DMS79 (cell line): ENCODE measurements around the gene YTHDC1.
"Not testable (repeated sequence)": the region's sequence is repeated elsewhere in the genome, so short reads cannot be mapped to it uniquely, and the experiment has no call there.

Experiments
- DNase-seq: peaks from one replicate; lab custom pipeline; 2025; lab: John Stamatoyannopoulos, UW

The YTHDC1 gene

DNA sequence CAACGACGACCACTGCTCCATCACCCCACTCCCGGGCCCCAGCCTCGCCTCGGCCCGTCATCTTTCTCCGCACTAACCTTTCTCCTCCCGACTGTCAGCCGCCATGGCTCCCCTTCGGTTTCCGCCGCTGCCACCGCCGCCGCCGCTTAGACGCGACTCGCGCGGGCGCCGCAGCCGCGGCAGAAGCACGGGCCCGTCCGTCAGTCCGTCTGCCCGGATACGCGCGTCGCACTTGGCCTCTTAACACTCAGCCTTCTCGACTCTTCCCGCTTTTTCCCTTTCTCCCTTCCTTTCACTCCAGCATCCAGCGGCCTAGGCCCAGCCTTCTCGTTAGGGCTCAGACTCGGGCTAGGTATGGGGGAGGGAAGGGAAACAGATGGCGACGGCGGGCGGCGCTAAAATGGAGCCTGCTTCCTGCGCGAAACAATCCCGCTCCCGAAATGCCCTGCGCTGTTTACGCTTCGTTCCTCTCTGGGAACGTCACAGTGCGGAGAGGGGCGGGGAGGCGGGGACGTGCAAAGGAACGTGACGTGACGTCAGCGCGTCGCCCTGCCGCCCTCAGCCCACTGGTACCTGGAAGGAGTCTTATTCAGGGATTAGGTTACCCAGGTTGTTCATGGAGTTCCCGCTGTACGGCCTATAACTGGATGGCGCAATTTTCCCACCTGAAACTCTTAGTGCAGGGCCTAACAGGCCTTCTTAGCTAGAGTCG lies at the start of gene YTHDC1:
YTHDC1 (minus strand) TSS at position 442 of the 712 bp plus-strand sequence; CDS start at position 105, 337 bp downstream.
- DNase-seq = peak; percentile 87

DNA sequence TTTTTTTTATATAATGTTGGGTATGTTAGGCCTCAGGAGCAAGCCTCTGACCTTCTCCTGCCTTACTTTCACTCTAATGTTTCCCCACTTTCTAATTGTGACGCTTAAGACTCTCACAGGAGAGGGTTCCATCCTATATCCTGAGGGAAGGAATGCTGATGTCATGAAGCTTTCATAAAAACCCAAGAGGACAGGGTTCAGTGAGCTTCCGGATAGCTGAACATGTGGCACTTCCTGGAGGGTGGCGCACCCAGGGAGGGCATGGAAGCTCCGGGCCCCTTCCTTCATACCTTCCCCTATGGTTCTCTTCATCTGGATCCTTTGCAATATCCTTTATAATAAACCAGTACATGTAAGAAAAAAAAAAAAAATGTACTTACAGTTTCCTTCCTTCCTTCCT lies 49.4 kb upstream of the YTHDC1 start:
- DNase-seq = no peak

DNA sequence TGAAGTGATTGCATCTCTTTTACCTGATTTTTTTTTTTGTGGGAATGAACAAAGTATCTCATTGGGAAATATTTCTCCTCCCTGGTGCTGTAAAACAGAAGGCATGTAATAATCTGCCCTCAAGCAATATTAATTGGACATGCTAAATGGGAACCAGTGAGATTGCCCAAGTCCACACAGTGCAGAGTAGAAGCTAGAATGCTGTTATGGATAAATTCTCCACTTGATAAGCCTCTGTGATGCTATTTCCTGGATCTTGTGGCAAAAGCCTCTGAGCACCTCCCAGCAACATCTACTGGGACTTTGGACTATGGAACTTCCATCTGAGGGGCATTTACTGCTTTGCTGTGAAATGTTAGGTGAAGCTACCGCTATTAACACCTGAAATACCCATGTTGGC lies 46.9 kb upstream of the YTHDC1 start:
- no peak for DNase-seq

DNA sequence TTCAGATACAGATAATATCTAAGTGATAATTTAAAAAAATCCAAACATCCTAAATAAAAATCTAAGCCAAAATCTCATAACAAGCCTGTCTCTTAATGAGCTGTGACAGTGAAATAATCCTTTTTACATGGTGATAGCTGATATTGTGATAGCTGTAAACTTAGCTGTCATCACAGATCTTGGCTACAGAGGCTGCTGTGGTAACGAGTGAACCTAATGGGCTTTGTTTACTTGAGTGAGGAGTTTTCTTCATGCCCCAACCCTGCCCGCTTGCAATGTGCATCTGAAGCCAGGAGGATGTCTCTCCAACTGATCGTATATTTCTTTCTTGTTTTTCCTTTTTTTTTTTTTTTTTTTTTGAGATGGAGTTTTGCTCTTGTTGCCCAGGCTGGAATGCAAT lies 41.5 kb upstream of the YTHDC1 start:
- DNase-seq = no peak

DNA sequence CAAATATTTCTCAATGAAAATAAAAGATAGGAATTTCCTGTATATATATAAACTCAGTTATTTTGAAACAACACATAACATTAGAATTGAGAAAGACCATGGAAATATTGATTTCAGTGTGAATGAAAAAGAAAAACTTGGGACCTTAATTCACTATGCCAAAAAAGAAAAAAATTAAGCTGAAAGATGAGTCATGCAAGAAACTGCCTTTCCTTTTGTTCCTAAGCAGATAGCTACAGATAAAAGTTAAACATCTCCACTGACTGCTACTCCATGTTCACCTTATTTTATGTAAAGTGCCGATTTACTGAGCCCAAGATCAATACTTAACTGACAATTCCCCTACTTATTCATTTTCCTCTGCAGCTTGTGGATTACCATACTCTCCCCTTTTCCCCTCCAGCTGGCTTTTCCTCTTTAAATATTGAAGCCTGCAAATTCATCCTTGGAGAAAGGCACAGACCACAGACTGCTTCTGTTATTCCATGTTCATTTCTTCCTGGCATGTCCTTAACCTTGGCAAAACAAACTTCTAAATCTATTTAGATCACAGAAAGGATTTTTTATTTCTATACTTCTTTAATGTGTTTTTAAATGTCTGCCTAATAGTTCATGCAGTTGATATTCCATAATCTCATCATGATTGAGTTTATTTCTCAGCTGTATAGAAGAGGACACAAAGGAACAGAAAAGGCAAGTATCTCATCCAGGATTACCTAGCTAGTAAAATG lies 40.5 kb upstream of the YTHDC1 start:
- no peak for DNase-seq

DNA sequence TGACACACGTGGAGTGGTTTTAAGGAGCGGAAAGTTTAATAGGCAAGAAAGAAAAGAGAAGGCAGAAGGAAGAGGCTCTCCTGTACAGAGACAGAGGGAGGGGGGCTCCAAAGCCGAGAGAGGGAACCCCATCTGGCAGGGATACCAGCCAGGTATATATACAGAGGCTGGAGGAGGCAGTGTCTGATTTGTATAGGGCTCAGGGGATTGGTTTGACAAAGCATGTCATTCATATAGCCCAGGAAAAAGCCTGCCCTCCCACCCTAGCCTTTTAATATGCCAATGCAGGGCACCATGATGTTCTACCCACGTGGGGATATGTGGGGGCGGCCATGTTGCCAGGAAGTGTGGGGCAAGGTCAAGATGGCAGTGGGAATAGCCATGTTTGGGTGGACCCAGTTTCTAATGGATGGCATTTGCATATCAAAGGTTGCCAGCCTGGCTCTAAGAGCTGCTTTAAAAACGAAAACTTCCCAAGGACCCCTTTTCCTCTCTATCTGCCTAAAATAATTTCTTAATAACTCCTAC lies 39.6 kb upstream of the YTHDC1 start:
- not testable (repeated sequence) for DNase-seq

DNA sequence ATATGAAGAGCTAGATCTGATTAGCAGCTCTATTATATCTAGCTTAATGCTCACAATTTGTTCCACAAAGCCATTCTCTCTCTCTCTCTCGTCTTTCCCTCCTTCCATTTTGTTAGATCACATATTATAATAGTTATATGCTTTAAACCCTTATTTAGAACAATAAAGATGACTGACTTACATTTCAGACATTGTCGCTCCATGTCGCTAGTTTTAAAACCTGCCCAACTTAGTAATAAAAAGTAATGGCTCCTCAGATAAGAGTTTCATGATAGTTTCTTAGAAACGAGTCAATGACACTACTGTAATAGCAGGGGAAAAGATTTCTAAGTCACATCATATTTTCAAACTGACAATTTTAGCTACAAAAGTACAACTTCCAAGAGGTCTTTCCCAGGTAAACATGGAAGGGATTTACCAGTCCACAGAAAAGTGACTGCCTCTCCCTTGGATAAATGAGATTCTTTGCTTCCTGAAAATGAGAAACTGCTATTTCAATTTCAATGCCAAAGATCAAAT lies 38.5 kb upstream of the YTHDC1 start:
- DNase-seq = no peak

DNA sequence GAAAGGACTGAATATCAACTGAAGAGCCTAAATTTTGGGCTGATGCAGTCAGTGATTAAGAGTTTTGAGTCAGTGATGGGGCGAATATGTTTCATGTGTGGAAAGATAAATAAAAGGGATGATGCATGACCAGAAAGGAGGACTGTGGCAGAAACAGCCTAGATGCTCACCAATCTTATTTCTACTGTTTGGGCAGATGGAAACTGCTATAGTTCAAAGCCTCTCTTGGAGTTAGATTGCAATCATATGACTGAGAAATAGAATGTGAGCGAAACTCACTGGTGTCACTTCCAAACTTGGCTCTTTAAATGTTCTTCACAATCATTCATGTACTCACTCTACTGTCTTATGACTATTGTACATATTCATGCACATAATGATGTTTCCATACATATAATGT lies 35.4 kb upstream of the YTHDC1 start:
- no peak for DNase-seq

DNA sequence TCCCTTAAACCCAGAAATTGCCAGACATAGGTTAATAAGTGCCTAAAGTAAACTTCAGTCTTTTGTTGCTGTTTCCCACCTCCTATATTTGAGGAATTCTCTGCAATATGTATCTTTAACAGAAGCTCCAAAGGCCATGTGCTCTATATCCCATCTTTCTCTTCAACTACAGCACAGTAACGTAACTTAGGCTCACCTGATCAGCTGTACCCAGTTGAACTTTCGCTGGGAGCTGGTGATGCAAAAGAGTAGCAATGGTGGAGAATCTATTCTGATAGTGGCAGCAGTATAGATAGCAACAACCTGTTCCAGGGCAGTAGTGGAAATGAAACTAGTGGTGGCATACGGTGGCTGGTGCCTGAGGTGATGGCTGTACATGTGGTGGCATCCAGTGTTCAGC lies 33.2 kb upstream of the YTHDC1 start:
- no peak for DNase-seq

DNA sequence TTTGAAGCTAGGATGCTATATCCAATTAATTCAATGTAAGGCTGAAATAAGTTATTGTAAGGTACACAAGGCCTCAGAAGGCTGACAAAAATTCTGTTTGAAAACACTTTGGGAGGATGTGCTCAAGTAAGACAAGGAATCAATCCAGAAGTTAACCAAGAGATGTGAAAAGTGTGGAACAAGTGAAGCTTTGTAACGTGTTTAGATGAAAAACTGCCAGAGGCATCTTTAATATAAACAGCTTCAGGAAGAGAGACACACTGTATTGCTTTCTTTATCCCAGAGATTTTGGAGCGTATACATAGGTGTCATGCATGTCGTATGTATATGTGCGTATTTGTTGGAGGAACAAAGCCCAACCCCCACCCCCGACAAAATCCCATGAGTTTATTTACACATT lies 28.3 kb upstream of the YTHDC1 start:
- no peak for DNase-seq

DNA sequence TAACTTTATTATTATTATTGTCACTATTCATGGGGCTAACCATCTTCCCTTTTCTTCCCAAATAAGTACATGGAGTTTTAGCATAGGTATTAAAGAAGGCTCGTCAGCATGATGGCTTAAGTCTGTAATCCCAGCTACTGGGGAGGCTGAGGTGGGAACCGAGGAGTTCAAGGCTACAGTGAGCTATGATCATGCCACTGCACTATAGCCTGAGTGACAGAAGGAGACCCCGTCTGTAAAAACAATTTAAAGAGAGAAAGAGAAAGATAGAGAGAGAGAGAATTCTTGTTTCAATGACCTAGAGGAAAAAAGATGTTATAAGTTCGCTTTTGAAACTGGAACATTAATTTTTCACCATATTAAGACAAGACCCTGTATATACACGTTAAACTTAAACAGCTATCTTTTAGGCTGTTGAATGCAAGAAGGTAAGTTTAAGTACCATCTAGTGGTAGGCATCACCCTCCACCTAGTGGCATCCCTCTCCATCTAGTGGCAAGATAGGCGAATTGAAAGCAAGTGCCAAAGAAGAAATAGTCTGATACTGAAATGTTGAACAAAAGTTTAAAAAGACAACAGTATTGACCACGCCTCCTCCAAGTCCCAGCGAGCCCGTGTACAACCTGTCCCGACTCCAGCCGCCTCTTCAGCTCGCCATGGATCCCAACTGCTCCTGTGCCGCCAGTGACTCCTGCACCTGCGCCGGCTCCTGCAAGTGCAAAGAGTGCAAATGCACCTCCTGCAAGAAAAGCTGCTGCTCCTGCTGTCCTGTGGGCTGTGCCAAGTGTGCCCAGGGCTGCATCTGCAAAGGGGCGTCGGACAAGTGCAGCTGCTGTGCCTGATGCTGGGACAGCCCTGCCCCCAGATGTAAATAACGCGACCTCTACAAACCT lies 26.0 kb upstream of the YTHDC1 start:
- peak; percentile 5 for DNase-seq

DNA sequence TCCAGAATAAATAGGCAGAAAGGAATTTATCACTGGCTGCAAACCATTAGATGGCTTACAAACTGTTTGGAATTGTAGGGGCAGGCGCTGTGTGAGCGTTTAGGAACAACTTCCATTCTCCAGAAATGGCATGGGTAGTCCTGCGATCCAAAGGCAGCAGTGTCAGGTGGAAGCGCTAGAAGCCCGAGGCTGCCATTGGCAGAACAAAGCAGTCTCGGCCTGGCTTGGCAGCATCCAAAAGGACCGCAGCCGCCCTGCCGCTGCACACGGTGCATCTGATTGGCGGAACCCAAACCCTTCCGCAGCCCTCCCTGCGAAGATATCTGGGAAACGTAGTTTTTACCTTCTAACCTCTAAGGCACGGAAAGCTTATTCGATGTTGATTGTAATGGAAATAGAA lies 23.6 kb upstream of the YTHDC1 start:
- no peak for DNase-seq

DNA sequence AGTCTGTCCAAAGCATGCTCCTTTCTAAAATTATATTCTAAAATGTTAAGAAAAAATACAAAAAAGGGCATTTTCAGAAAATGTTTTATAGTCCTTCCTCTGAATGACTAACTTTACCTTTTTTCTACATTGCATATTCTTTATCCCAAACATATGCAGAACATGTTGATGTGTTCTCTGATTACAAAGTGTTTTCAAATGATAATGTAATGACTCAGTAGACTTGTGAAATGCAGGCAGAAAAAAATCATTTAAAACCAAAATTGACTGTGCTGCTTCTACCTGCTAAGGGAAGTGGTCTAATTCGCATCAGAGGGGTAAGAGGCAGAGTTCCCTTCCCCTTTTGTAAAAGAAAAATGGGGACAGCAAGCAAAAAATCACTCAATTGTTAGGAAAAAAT lies 22.7 kb upstream of the YTHDC1 start:
- DNase-seq = no peak

DNA sequence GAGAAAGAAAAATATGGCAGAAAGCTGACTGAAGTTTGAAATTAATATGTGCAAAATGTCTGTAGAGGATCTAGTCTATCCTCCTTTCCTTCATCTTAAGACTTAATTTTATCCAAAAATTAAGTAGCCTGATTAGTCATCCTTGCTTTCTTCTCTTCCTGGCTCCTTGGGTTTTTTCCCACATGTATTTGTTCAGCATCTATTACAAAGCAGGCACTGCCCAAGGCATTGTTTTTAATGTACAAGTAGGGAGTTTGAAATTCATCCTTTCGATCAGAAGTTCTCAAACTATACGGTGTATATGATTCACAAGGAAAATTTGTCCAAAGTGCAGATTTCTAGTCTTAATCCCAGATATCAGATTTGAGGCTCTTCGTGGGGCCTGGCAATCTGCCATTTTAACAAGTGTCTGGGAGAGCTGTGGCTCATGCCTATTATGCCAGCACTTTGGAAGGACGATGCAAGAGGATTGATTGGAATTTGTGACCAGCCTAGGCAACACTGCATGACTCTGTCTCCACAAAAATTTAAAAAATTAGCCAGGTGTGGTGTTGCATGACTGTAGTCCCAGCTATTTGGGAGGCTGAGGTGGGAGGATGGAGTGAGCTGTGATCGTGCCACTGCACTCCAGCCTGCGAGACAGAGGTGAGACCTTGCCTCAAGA lies 19.4 kb upstream of the YTHDC1 start:
- no peak for DNase-seq

DNA sequence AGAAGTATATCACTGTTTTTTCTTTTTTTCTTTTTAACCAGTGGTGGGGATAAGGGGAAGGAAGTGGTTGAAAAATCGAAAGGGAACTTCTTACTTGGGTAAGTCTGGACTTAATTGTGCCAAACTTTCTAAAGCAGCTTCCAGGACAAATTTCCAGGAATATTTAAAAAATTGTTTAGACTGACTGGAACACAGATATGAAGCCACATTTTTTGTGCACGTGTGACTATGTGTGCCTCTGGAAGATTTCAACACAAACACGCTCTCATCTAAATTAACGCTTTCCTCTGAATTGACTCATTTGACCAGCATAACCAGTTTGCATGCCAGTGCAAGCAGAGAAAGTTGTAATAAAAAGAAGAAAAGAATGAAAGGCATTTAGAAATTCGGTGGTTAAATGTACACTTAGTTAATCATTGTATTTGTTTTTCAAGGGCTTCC lies 18.8 kb upstream of the YTHDC1 start:
- no peak for DNase-seq

DNA sequence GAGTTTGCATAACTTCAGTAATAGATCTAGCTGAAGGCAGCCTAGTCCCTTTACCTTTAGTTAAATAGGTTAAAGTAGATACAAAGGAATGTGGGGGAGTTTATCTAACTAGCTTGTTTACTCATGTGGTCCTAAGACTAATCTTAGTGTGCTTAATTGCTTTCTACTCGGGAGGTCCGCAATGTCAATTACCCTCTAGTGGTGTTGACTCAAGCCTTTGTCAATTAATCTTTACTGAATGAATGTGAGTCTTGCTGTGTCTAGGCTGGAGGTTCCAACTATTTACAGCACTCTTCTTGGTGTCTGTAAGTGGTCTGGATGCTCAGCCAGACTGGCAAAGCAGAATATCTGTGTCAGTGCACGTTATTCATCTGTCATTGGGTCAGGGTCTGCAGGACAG lies 17.9 kb upstream of the YTHDC1 start:
- DNase-seq = no peak

DNA sequence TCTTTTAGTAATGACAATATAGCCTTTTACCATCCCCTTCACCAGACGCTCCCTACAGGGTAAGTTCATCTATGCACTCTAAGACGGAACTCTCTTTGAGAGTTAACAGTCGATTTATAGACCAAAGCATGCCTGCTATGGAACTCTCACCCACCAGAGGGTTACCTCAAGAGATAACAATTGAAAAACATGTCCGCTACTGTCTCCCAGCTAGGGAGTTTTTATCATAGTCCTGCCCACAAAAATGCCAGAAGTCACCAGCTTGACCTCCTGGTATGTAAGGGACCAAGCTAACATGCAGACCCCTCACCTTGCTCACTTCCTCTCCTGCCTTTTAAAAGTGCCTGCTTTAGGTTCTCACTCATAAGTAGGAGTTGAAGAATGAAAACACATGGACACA lies 16.7 kb upstream of the YTHDC1 start:
- no peak for DNase-seq

DNA sequence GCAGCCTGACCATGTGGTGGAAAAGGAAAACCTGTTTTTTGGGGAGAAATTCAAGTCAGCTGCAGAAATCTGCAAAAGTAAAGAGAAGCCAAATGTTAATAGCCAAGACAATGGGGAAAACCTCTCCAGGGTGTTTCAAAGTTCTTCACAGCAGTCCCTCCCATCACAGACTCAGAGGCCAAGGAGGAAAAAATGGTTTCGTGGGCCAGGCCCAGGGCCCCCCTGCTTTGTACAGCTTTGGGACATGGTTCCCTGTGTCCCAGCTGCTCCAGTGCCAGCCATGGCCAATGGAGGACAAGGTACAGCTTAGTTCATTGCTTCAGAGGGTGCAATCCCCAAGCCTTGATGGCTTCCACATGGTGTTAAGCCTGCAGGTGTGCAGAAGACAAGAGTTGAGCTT lies 15.2 kb upstream of the YTHDC1 start:
- no peak for DNase-seq

DNA sequence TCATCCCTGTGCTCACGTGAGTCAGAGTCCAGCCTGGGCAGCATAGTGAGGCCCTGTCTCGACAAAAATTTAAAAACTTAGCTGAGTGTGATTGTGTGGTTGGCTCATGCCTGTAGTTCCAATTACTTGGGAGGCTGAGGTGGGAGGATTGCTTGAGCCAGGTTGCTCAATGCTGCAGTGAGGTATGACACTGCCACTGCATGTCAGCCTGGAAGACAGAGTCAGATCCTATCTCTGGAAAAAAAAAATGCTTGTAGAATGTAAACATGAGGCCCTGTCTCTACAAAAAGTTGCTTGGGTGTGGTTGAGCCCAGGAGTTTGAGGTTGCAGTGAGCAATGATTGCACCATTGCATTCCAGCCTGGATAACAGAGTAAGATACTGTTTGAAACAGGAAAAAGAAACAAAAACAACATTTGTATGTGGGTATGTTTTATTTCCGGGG lies 11.3 kb upstream of the YTHDC1 start:
- DNase-seq = no peak

DNA sequence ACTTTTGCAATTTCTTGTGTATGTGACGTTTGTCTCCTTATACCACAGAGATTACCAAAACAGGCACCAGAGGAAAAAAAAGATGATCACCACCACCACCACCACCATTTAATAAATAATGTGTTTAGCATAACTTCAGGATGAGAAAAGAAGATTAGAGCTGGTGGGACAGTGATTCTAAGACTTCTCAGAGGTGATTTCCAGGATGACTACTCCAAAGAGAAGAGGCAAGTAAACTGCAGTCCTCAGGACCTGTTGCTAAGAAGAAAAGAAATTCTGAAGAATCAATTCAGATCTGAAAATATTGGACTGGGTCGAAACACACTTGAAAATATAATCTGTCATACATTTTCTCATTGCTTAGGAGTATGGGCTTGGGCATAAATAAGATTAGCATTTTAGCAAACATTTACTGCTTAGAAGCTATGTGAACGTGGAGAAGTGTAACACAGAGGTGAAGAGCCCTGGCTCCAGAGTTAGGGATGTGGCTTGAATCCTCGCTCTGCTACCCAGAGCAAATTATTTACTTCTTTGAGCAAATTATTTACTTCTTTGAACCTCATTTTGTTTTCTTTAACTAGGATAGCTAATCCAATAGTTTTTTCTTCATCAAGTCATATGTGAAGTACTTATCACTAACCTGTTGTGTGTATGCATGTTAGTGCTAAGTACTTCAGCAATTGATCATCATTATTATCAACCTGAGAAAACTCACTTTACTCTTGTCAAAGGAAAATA lies 10.5 kb upstream of the YTHDC1 start:
- no peak for DNase-seq

DNA sequence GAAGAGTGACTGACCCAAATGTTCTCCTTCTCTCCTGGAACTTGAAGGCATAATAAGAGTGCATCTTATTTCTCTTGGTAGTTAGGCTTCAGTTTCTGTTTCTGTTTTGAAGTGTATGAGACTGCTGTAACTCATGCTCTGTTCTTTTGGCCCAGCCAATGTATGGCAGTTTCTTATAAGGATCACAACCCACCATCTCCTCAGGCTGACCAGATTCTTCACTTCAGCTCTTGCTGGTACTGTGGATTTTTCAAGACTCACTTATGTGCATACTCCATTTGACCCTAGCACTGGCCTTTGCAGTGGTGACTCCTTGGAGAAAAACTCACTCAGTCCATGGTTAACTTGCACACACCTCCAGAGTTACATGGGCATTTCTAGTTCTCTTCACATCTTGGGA lies 9.6 kb upstream of the YTHDC1 start:
- DNase-seq = no peak
